ENCODE results near the gene FAM171A1. TPM values are rescaled to one million over a fixed set of nuclear protein-coding genes. Genes with fewer than 3 reads are reported as not detected.

Gene FAM171A1
- total RNA-seq, 2 donors from 2014 or later = 22.1 to 29.1 TPM

DNA sequence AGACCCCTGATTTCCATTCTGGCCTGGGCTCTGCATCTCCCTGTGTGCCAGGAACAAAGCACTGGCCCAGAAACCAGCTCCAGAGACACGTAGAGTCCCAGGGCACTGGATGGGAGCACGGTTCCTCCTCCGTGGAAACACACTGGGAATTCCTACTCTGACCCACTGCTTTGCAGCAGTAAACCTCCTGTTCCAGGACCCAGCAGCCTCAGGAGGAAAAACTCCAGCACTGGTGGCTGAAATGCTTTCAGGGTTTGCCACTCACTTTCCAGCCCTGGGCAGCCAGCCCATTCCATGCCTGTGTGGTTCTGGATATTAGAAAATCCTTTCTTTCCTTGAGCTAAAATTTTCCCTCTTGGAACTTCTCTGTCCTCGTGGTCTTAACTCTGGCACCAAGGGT is 58.0 kb downstream of the FAM171A1 start:
- ATAC-seq = no peak
- WGBS, 2 donors = 73% methylated on average over 4 of the region's 4 CpGs
- Histone ChIP-seq H3K9me3 (no peaks in the 10 kb centered on the region), H3K4me1 (peaks cover 47% of the 10 kb centered on the region), H3K4me3 (no peak overlapping the region), H3K27ac (peak overlapping the region in 2 of 4 donors; percentile 51 to 54), H3K27me3 (no peaks in the 10 kb centered on the region), H3K36me3 (replicated peaks in 1 of 2; ENCODE audit: insufficient read depth in 1 of 2, low read depth in 2 of 2) (no peaks in the 10 kb centered on the region)
- no peak for DNase-seq
- intact Hi-C loops (cut with DNase I) = no loop called here
- TF ChIP-seq POLR2A (IDR thresholded peaks at IDR 0.05) = no peak
- TF ChIP-seq, protein P1, sequence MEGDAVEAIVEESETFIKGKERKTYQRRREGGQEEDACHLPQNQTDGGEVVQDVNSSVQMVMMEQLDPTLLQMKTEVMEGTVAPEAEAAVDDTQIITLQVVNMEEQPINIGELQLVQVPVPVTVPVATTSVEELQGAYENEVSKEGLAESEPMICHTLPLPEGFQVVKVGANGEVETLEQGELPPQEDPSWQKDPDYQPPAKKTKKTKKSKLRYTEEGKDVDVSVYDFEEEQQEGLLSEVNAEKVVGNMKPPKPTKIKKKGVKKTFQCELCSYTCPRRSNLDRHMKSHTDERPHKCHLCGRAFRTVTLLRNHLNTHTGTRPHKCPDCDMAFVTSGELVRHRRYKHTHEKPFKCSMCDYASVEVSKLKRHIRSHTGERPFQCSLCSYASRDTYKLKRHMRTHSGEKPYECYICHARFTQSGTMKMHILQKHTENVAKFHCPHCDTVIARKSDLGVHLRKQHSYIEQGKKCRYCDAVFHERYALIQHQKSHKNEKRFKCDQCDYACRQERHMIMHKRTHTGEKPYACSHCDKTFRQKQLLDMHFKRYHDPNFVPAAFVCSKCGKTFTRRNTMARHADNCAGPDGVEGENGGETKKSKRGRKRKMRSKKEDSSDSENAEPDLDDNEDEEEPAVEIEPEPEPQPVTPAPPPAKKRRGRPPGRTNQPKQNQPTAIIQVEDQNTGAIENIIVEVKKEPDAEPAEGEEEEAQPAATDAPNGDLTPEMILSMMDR (IDR thresholded peaks at IDR 0.05) = no peak

DNA sequence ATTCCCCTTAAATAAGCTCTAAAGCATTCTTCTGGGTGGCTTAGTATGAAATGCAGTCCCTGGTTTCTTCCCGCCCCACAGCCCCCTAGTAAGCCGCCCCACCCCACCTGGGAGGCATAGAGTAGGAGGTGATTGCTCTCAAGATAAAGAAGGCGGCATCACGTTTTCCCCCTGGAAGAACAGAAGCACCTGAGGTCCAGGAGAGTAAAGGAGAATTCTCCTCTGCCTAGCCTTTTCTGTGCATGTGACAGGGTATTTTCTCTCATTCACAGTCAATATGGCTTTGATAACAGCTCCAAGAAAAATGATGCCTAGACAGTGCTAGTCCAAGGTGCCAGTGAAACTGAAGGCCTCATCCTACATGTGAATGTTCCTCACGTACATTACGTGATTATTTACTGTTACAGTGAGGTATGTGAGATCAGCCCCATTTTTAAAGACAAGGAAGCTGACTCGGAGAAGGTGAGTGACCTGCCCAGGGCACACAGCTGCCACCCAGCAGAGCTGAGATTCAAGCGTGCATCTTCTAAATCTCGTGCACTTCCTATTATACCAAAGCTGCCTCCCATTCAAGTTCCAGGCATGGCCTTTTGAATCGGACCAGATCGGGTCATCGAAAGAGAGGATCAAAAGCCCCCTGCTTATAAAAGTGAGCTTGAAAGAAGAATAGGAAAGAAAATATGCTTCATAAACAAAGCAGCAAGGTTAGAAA is 59.4 kb downstream of the FAM171A1 start:
- Histone ChIP-seq H3K27me3 (no peaks in the 10 kb centered on the region), H3K9me3 (no peaks in the 10 kb centered on the region), H3K4me1 (peaks cover 45% of the 10 kb centered on the region), H3K4me3 (no peak overlapping the region), H3K36me3 (replicated peaks in 1 of 2; ENCODE audit: insufficient read depth in 1 of 2, low read depth in 2 of 2) (no peaks in the 10 kb centered on the region), H3K27ac (peak overlapping the region in 1 of 4 donors; percentile 65)
- intact Hi-C loops (cut with DNase I) = no loop called here
- ATAC-seq = no peak
- 83% methylated on average over 12 of the region's 12 CpGs for WGBS, 2 donors
- no peak for TF ChIP-seq POLR2A (IDR thresholded peaks at IDR 0.05)
- TF ChIP-seq, protein P1 (IDR thresholded peaks at IDR 0.05) = no peak
- no peak for DNase-seq

GRCh38 chr10:15310776-15311568 is 60.1 kb downstream of the FAM171A1 start:
- intact Hi-C loops (cut with DNase I) = no loop called here
- TF ChIP-seq POLR2A (IDR thresholded peaks at IDR 0.05) = no peak
- TF ChIP-seq, protein P1 (IDR thresholded peaks at IDR 0.05) = no peak
- ATAC-seq (no peak), DNase-seq (no peak)
- Histone ChIP-seq H3K27ac (peak overlapping the region in 3 of 4 donors; percentile 47 to 65 (median 52)), H3K27me3 (no peaks in the 10 kb centered on the region), H3K4me3 (no peak overlapping the region), H3K36me3 (replicated peaks in 1 of 2; ENCODE audit: insufficient read depth in 1 of 2, low read depth in 2 of 2) (no peaks in the 10 kb centered on the region), H3K9me3 (no peaks in the 10 kb centered on the region), H3K4me1 (peaks cover 37% of the 10 kb centered on the region)
- 94 to 95% methylated on average over 5 of the region's 5 CpGs for WGBS, 2 donors

DNA sequence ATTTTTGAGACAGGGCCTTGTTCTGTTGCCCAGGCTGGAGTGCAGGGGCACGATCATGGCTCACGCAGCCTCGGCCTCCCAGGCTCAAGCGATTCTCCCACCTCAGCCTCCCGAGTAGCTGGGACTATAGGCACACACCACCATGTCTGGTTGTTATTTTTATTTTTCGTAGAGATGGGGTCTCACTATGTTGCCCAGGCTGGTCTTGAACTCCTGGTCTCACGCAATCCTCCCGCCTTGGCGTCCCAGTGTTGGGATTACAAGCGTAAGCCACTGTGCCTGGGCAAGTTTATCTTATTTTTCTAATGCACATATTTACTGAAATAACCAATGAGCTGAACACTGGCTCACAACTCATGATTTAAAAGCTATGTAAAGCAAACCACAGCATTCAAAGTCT is 61.9 kb downstream of the FAM171A1 start:
- WGBS, 2 donors = 93 to 98% methylated on average over 10 of the region's 10 CpGs
- peaks cover 32% of the 10 kb centered on the region for H3K4me1 ChIP-seq
- no peak overlapping the region for H3K4me3 ChIP-seq
- H3K36me3 ChIP-seq (replicated peaks in 1 of 2; ENCODE audit: insufficient read depth in 1 of 2, low read depth in 2 of 2) = no peaks in the 10 kb centered on the region
- DNase-seq = no peak
- H3K27ac ChIP-seq = peak overlapping the region in 1 of 4 donors; percentile 47
- no peak for TF ChIP-seq POLR2A (IDR thresholded peaks at IDR 0.05)
- TF ChIP-seq, protein P1 (IDR thresholded peaks at IDR 0.05) = no peak
- H3K9me3 ChIP-seq = no peaks in the 10 kb centered on the region
- intact Hi-C loops (cut with DNase I) = no loop called here
- ATAC-seq = no peak
- no peaks in the 10 kb centered on the region for H3K27me3 ChIP-seq

Data from body of pancreas (tissue), 4 donors.